Heart right ventricle (tissue), 16 donors: ENCODE data around the gene HPCAL1. TPM values are rescaled to one million over a fixed set of nuclear protein-coding genes. Genes with fewer than 3 reads are reported as not detected.

Experiments used
- ATAC-seq, 8 donors: fragments of 200-7000 bp; cut with Tn5 transposase; one replicate each; pipeline ENCODE4 v1.9.1; 2020; ENCODE audit warnings: mild to moderate bottlenecking in 8 of 8, moderate library complexity in 8 of 8, moderate number of reproducible peaks in 1 of 8
- DNase-seq, 2 donors: peaks; one replicate each; pipeline ENCODE4 v3.0.0-alpha.2; 2020
- H3K27ac ChIP-seq, 10 donors: fragments of 200-600 bp; sonication (generic) in 2 of 10; one replicate each; pipeline versions ENCODE4 v1.5.0 to v1.8.0; 2020 to 2022; ENCODE audit warnings: mild to moderate bottlenecking in 3 of 10
- H3K27me3 ChIP-seq, 7 donors: fragments of 200-600 bp; one replicate each; pipeline ENCODE4 v1.8.0; 2021 to 2022; ENCODE audit warnings: mild to moderate bottlenecking in 2 of 7
- H3K36me3 ChIP-seq, 9 donors: fragments of 200-600 bp; sonication (generic) in 1 of 9; one replicate each; pipeline versions ENCODE4 v1.5.0 to v1.8.0; 2020 to 2022; ENCODE audit warnings: mild to moderate bottlenecking in 2 of 9
- H3K4me1 ChIP-seq, 9 donors: fragments of 200-600 bp; sonication (generic) in 1 of 9; one replicate each; pipeline versions ENCODE4 v1.5.0 to v1.8.0; 2020 to 2022; ENCODE audit warnings: mild to moderate bottlenecking in 4 of 9
- H3K4me3 ChIP-seq, 10 donors: fragments of 200-600 bp; sonication (generic) in 2 of 10; one replicate each; pipeline versions ENCODE4 v1.5.0 to v1.8.0; 2020 to 2022; ENCODE audit warnings: mild to moderate bottlenecking in 7 of 10, moderate library complexity in 2 of 10
- H3K9me3 ChIP-seq, 11 donors: fragments of 200-600 bp in 10 of 11; sonication (generic) in 2 of 11; one replicate each; pipeline versions ENCODE4 v1.5.0 to v1.8.0; 2013 to 2022; ENCODE audit warnings: mild to moderate bottlenecking in 2 of 11, control low read depth in 1 of 11, moderate library complexity in 1 of 11
- CTCF ChIP-seq, 9 donors: fragments of 200-600 bp; sonication (generic) in 2 of 9; IDR thresholded peaks; one replicate each; pipeline versions ENCODE4 v1.5.0 to v1.8.0; 2021 to 2022; ENCODE audit warnings: antibody characterized with exemption in 9 of 9, mild to moderate bottlenecking in 5 of 9, moderate library complexity in 1 of 9
- WGBS, 2 donors: extraction: QIAGEN DNeasy Blood & Tissue Kit; methylation state at CpG; one replicate each; pipeline ENCODE4 v1.1.7; 2013; ENCODE audit warnings: inconsistent platforms in 1 of 2; 5-methylcytosine and 5-hydroxymethylcytosine counted together
- intact Hi-C, 10 donors: fragments of 100-400 bp; cut with DNase I; formaldehyde crosslinking; loops; one replicate each; pipeline versions ENCODE4 v1.11.1 to v1.14.2; 2022
- polyA plus RNA-seq, 2 donors: library from polyadenylated mRNA; stranded (reverse); fragments of 200-250 nt; gene quantifications; one replicate each; pipeline ENCODE4 v1.2.3, GENCODE V29; 2013
- total RNA-seq, 10 donors: library from RNA; stranded (reverse); fragmentation: NEBNext Ultra II Directional in 3 of 10; extraction: Animal tissue kit (Norgen Biotek cat#: 25700) in 3 of 10; gene quantifications; one replicate each; pipeline versions ENCODE4 v1.2.1 to v1.2.4, GENCODE V29; 2021 to 2023
- donor health status: Arrhythmogenic right ventricular cardiomyopathy.
- donor health status: ischemic (EF 13 %, LVEDD 7.1; RV severe dilation, severe dysfunction).
- donor health status: healthy with polysubstance abuse.
- donor health status: DM: no; HTN: yes; CAD: no.
- donor health status: DM: no; HTN: no; CAD: no.
- donor health status: ischemic (EF 25% LVEDD 6.9; RV normal size, moderate dysfunction).
- donor health status: ischemic (EF 25% LVEDD 5.7; RV mildly dilated, moderate dysfunction).
- donor health status: healthy.
- donor health status: DM: yes; HTN: yes; CAD: no.
- donor health status: Ischemic cardiomyopathy.
- donor health status: ischemic (EF 35%, LVEDD 5.7; RV mildly dilated, moderate dysfunction).
- donor health status: nonischemic (EF 11% LVEDD 7.7; RV severe dilation, severe dysfunction).
- donor health status: DM: yes; HTN: yes; CAD: no.
- donor health status: PGD.
- donor health status: ischemic (EF 29% LVEDD 5.4; RV normal size, mild dysfunction).
- donor health status: nonischemic (EF 23%, LVEDD 6.1; RV moderate dilation, normal function).

The HPCAL1 gene
- total and polyA plus RNA-seq, 12 donors: 15.8 to 49.2 (median 27.5) TPM

GRCh38 chr2:10316860-10317259 is 14.2 kb downstream of the HPCAL1 start:
- intact Hi-C loops: no loop called here
- no peak overlapping the region for H3K4me3 ChIP-seq
- no peaks in the 10 kb centered on the region for H3K36me3 ChIP-seq
- DNase-seq (no peak), ATAC-seq (no peak)
- TF ChIP-seq CTCF (IDR thresholded peaks at IDR 0.05): no peak
- peak overlapping the region in 1 of 10 donors; percentile 3 for H3K27ac ChIP-seq
- H3K4me1 ChIP-seq: peaks cover 0 to 15% (median 0%) of the 10 kb centered on the region in 9 donors
- no peaks in the 10 kb centered on the region for H3K27me3 ChIP-seq
- WGBS, 2 donors: 88 to 89% methylated on average over 7 of the region's 7 CpGs
- no peaks in the 10 kb centered on the region for H3K9me3 ChIP-seq

DNA sequence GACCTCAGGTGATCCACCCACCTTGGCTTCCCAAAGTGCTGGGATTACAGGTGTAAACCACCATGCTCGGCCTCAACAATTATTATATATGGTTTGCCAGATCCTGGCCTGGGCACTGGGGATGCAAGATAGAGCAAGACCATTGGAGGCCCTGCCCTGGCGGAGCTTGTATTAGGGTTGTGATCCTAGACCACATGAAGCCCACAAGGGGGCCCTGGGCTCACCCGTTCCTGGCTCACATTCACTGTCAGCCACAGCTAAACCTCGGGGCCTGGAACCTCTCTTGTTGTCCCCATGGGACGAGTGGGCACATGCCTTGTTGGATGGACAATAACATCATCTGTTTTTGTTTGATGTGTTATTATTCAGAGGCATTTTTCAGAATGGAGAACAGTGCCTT is 14.9 kb downstream of the HPCAL1 start:
- no peaks in the 10 kb centered on the region for H3K9me3 ChIP-seq
- WGBS, 2 donors: 76 to 79% methylated on average over 5 of the region's 5 CpGs
- no peak for TF ChIP-seq CTCF (IDR thresholded peaks at IDR 0.05)
- peaks cover 0 to 15% (median 0%) of the 10 kb centered on the region in 9 donors for H3K4me1 ChIP-seq
- ATAC-seq (no peak), DNase-seq (no peak)
- H3K27ac ChIP-seq: no peak overlapping the region
- no peak overlapping the region for H3K4me3 ChIP-seq
- no peaks in the 10 kb centered on the region for H3K36me3 ChIP-seq
- no peaks in the 10 kb centered on the region for H3K27me3 ChIP-seq
- intact Hi-C loops: no loop called here

- Histone ChIP-seq H3K27me3 (no peaks in the 10 kb centered on the region), H3K4me3 (no peak overlapping the region), H3K4me1 (peaks cover 0 to 15% (median 0%) of the 10 kb centered on the region in 9 donors), H3K27ac (no peak overlapping the region), H3K36me3 (no peaks in the 10 kb centered on the region), H3K9me3 (no peaks in the 10 kb centered on the region)
- 93 to 94% methylated on average over 13 of the region's 13 CpGs for WGBS, 2 donors
- intact Hi-C loops: no loop called here
- no peak for TF ChIP-seq CTCF (IDR thresholded peaks at IDR 0.05)
- DNase-seq: no peak
- no peak for ATAC-seq
Observed at GRCh38 chr2:10318345-10318744, 15.6 kb downstream of the HPCAL1 start.

DNA sequence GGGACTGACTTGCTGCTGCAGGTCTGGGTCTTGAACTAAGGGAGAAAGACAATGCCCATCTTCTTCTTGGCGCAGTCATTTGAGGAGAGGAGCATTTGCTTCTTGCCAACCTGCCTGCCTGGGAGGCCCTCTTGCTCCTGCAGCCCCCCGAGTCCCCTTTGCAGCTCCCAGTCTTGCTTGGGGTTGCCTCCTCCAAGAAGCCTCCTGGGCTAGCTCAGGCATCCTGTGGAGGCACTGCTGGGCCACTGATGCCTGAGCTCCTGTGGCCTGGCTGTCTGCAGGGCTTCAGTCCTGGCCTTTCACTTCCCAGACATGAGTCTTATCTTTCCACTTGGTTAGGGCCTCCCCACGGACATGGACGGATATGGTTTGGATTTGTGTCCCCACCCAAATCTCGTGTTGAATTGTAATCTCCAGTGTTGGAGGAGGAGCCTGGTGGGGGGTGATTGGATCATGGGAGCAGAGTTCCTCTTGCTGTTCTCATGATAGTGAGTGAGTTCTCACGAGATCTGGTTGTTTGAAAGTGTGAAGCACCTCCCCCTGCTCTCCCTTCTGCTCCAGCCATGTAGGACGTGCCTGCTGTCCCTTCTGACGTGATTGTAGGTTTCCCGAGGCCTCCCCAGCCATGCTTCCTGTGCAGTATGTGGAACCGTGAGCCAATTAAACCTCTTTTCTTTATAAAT is 17.3 kb downstream of the HPCAL1 start:
- no peak for TF ChIP-seq CTCF (IDR thresholded peaks at IDR 0.05)

More for the DNA sequence above, 17.3 kb downstream of the HPCAL1 start:
- H3K27me3 ChIP-seq: no peaks in the 10 kb centered on the region
- peaks cover 0 to 22% (median 0%) of the 10 kb centered on the region in 9 donors for H3K4me1 ChIP-seq
- ATAC-seq: no peak
- H3K27ac ChIP-seq: no peak overlapping the region
- 75 to 85% methylated on average over 10 of the region's 10 CpGs for WGBS, 2 donors
- no peaks in the 10 kb centered on the region for H3K36me3 ChIP-seq
- DNase-seq: no peak
- H3K9me3 ChIP-seq: no peaks in the 10 kb centered on the region
- intact Hi-C loops: no loop called here
- H3K4me3 ChIP-seq: no peak overlapping the region
